Measurements from ENCODE around the gene IGF1R.

GRCh38 chr15:98977441-98977840 lies 329.1 kb downstream of the IGF1R start:
- TF ChIP-seq, protein P1, sequence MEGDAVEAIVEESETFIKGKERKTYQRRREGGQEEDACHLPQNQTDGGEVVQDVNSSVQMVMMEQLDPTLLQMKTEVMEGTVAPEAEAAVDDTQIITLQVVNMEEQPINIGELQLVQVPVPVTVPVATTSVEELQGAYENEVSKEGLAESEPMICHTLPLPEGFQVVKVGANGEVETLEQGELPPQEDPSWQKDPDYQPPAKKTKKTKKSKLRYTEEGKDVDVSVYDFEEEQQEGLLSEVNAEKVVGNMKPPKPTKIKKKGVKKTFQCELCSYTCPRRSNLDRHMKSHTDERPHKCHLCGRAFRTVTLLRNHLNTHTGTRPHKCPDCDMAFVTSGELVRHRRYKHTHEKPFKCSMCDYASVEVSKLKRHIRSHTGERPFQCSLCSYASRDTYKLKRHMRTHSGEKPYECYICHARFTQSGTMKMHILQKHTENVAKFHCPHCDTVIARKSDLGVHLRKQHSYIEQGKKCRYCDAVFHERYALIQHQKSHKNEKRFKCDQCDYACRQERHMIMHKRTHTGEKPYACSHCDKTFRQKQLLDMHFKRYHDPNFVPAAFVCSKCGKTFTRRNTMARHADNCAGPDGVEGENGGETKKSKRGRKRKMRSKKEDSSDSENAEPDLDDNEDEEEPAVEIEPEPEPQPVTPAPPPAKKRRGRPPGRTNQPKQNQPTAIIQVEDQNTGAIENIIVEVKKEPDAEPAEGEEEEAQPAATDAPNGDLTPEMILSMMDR (IDR thresholded peaks at IDR 0.05; ENCODE audit: low read depth, low read length) = no peak
- no peak for TF ChIP-seq EZH2phosphoT487 (IDR thresholded peaks at IDR 0.05; ENCODE audit: low read depth)
